Stimulated activated CD4-positive, alpha-beta T cell treated with anti-CD3 and anti-CD28 coated beads, Interleukin-1b, Interleukin-23, amount 100 ng/mL, for 24 hours (primary cell): ENCODE measurements around the gene PIGL.
A peak's percentile ranks its signal among the peaks of the same experiment; 100 is the strongest.

ENCODE experiments used
- DNase-seq, 4 experiments: peaks; one replicate each; pipeline ENCODE4 v3.0.0-alpha.2; 2020; ENCODE audit warnings: low read depth in 4 of 4, low spot score in 1 of 4

PIGL gene

GRCh38 chr17:16352303-16352666, 135.3 kb downstream of the PIGL start:
- DNase-seq, result peak in 3 of 4 experiments; percentile 2 to 22 (median 13)

GRCh38 chr17:16352667-16353316, 135.8 kb downstream of the PIGL start:
- peak; percentile 12 to 34 (median 18) for DNase-seq

- peak in 3 of 4 experiments; percentile 45 to 59 (median 50) for DNase-seq
These were observed 136.5 kb downstream of the PIGL start, which contains the start of gene CENPV for GRCh38 chr17:16353317-16354174. Gene CENPV, minus strand, starts transcription at chr17:16353469. Its CDS starts 33 bp downstream, at chr17:16353436.

- DNase-seq, result no peak
These were observed 137.6 kb downstream of the PIGL start for GRCh38 chr17:16354585-16354984.

GRCh38 chr17:16358394-16358793, 141.4 kb downstream of the PIGL start:
- no peak for DNase-seq

- DNase-seq, result no peak
These were observed 144.9 kb downstream of the PIGL start for GRCh38 chr17:16361874-16362273.

- DNase-seq, result peak; percentile 44 to 64 (median 51)
These were observed 146.9 kb downstream of the PIGL start for GRCh38 chr17:16363749-16364536.

- DNase-seq, result no peak
These were observed 147.6 kb downstream of the PIGL start for GRCh38 chr17:16364625-16365024.

GRCh38 chr17:16371742-16372141, 154.7 kb downstream of the PIGL start:
- no peak for DNase-seq

GRCh38 chr17:16374146-16374938, 157.3 kb downstream of the PIGL start:
- DNase-seq, result no peak
